Lower leg skin (tissue), 4 donors: ENCODE results near the gene TRAPPC3L. TPM values are rescaled to one million over a fixed set of nuclear protein-coding genes. Genes with fewer than 3 reads are reported as not detected.

Experiments
- DNase-seq, 2 donors: peaks; one replicate each; pipeline ENCODE4 v3.0.0-alpha.2; 2019; ENCODE audit warnings: low spot score in 2 of 2
- H3K4me3 ChIP-seq: fragments of 200-600 bp; sonication (generic); 2 replicates; pipeline ENCODE4 v1.5.1; 2017; ENCODE audit warnings: mild to moderate bottlenecking, low read depth; ENCODE audit not compliant: poor library complexity, severe bottlenecking
- POLR2A ChIP-seq, 2 donors: fragments of 450-650 bp; IDR thresholded peaks; one replicate each; pipeline ENCODE4 v1.6.1; 2016 to 2017; ENCODE audit warnings: antibody characterized with exemption in 2 of 2, mild to moderate bottlenecking in 1 of 2, moderate library complexity in 1 of 2
- WGBS, 2 donors: methylation state at CpG; one replicate each; pipeline ENCODE4 v1.1.5; 2018; 5-methylcytosine and 5-hydroxymethylcytosine counted together
- intact Hi-C: fragments of 100-400 bp; cut with DNase I; formaldehyde crosslinking; loops from one replicate; pipeline ENCODE4 v1.15.0; 2023; ENCODE audit warnings: low total_unique reads
- total RNA-seq, 4 donors: library from RNA; depleted of rRNA; stranded (reverse); fragments of >200 nt; gene quantifications; one replicate each; pipeline ENCODE4 v1.1.0, GENCODE V29; 2016
- TF ChIP-seq, protein P1 (sequence below), 3 donors: fragments of 450-650 bp; IDR thresholded peaks; one replicate each; pipeline ENCODE4 v1.5.1; 2016; ENCODE audit warnings: antibody characterized with exemption in 3 of 3, mild to moderate bottlenecking in 3 of 3, moderate library complexity in 2 of 3

Gene TRAPPC3L
- total RNA-seq, 4 donors from 2014 or later, result not detected

- TF ChIP-seq POLR2A (IDR thresholded peaks at IDR 0.05), result no peak
- TF ChIP-seq, protein P1, sequence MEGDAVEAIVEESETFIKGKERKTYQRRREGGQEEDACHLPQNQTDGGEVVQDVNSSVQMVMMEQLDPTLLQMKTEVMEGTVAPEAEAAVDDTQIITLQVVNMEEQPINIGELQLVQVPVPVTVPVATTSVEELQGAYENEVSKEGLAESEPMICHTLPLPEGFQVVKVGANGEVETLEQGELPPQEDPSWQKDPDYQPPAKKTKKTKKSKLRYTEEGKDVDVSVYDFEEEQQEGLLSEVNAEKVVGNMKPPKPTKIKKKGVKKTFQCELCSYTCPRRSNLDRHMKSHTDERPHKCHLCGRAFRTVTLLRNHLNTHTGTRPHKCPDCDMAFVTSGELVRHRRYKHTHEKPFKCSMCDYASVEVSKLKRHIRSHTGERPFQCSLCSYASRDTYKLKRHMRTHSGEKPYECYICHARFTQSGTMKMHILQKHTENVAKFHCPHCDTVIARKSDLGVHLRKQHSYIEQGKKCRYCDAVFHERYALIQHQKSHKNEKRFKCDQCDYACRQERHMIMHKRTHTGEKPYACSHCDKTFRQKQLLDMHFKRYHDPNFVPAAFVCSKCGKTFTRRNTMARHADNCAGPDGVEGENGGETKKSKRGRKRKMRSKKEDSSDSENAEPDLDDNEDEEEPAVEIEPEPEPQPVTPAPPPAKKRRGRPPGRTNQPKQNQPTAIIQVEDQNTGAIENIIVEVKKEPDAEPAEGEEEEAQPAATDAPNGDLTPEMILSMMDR (IDR thresholded peaks at IDR 0.05), result no peak
- no peak for DNase-seq
- intact Hi-C loops, result no loop called here
Measured at GRCh38 chr6:116451916-116452315, 93.6 kb downstream of the TRAPPC3L start.

GRCh38 chr6:116450769-116451740, 94.4 kb downstream of the TRAPPC3L start:
- DNase-seq, result no peak
- 54 to 60% methylated on average over 9 of the region's 9 CpGs for WGBS, 2 donors
- no peak for TF ChIP-seq POLR2A (IDR thresholded peaks at IDR 0.05)
- TF ChIP-seq, protein P1 (IDR thresholded peaks at IDR 0.05), result no peak
- H3K4me3 ChIP-seq, result no peak overlapping the region
- intact Hi-C loops, result no loop called here

More at GRCh38 chr6:116451916-116452315, 93.6 kb downstream of the TRAPPC3L start:
- H3K4me3 ChIP-seq, result no peak overlapping the region

GRCh38 chr6:116450185-116450710, 95.2 kb downstream of the TRAPPC3L start:
- intact Hi-C loops, result no loop called here
- no peak for DNase-seq
- no peak overlapping the region for H3K4me3 ChIP-seq
- TF ChIP-seq, protein P1 (IDR thresholded peaks at IDR 0.05), result no peak
- no peak for TF ChIP-seq POLR2A (IDR thresholded peaks at IDR 0.05)
- WGBS, 2 donors, result 48 to 62% methylated on average over 1 of the region's 1 CpG

DNA sequence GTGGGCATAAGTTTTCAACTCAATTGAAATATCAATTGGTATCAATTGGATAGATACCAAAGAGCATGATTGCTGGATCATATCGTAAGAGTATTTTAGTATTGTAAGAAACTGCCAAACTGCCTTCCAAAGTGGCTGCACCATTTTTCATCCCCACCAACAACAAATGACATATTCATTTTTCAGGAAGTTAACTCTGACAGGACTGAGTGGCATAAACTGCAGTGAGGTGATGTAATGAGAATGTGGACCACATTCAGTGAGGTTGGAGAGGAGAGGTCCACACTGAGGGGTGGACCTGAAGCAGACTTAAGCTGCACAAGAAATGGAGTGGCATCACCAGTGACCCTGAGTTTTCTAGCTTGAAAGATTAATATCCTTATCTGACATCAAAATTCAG, 95.9 kb downstream of the TRAPPC3L start:
- intact Hi-C loops, result no loop called here
- H3K4me3 ChIP-seq, result no peak overlapping the region
- TF ChIP-seq, protein P1 (IDR thresholded peaks at IDR 0.05), result no peak
- TF ChIP-seq POLR2A (IDR thresholded peaks at IDR 0.05), result no peak
- WGBS, 2 donors, result 32 to 78% methylated on average over 1 of the region's 1 CpG
- DNase-seq, result no peak

DNA sequence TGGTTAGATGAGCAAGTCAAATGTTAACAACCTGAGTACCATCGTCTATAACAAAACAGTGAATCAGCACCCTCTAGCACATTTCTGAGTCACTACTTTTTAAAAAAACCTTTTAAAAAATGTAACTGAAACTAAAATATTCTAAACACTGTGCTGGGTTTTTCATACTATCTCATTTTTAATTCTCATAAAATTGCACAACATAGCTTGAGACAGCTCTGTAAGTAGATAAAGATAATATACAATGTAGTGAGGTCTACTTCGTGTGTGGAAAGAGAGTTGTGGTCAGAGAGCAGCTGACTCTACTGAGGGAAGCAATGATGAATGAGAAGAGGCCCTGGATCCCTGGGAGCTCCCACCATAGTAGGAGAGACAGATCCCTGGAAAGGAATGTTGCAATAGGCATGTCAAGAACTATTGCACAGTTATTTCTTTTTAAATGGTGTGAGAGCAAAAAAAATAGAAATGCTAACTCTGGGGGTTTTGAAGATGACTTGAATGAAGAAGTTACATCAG, 97.9 kb downstream of the TRAPPC3L start:
- intact Hi-C loops, result no loop called here
- WGBS, 2 donors, result 9 to 18% methylated on average over 2 of the region's 2 CpGs
- no peak for TF ChIP-seq POLR2A (IDR thresholded peaks at IDR 0.05)
- no peak for DNase-seq
- no peak overlapping the region for H3K4me3 ChIP-seq

- TF ChIP-seq, protein P1 (IDR thresholded peaks at IDR 0.05), result no peak
- no peak for TF ChIP-seq POLR2A (IDR thresholded peaks at IDR 0.05)
- H3K4me3 ChIP-seq, result no peak overlapping the region
- no peak for DNase-seq
- intact Hi-C loops, result no loop called here
- 57 to 64% methylated on average over 3 of the region's 3 CpGs for WGBS, 2 donors
Measured at GRCh38 chr6:116447052-116447451, 98.4 kb downstream of the TRAPPC3L start.
